HUDEP-2 (cell line): ENCODE results near the gene CCL4L2.
"Not testable (repeated sequence)": the region's sequence is repeated elsewhere in the genome, so short reads cannot be mapped to it uniquely, and the experiment has no call there.

Experiments
- DNase-seq, 76 experiments: peaks; one replicate each; lab custom pipeline; 2025; ENCODE audit not compliant: unreplicated experiment in 76 of 76; lab: John Stamatoyannopoulos, UW

CCL4L2 gene

DNA sequence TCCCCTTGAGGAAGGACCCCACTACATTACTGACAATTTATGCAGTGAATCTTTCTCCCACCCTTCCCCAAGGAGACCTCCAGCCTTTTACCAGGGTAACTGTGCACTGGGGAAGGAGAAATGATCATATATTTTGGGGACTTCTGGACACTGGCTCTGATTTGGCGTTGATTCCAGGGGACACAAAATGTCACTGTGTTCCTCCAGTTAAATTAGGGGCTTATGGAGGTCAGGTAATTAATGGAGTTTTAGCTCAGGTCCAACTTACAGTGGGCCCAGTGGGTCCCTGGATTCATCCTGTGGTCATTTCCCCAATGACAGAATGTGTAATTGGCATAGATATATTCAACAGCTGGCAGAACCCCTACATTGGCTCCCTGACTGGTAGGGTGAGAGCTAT is 8.7 kb downstream of the CCL4L2 start:
- not testable (repeated sequence) for DNase-seq

DNA sequence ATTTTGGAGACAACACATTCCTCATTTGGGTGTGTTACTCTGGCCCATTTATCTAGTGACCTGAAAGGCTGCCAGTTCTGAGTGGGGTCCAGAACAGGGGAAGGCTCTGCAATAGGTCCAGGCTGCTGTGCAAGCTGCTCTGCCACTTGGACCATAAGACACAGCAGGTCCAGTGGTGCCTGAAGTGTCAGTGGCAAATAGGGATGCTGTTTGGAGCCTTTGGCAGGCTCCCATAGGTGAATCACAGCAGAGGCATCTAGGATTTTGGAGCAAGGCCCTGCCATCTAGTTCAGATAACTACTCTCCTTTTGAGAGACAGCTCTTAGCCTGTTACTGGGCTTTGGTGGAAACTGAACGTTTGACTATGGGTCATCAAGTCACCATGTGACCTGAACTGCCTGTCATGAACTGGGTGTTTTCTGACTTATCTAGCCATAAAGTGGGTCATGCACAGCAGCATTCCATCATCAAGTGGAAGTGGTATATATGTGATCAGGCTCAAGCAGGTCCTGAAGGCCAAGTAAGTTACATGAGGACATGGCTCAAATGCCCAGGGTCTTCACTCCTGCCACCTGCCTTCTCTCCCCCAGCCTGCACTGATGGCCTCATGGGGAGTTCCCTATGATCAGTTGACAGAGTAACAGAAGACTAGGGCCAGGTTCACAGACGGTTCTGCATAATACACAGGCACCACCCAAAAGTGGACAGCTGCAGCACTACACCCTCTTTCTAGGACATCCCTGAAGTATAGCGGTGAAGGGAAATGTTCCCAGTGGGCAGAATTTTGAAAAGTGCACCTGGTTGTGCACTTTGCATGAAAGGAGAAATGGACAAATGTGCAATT is 10.1 kb downstream of the CCL4L2 start:
- DNase-seq: not testable (repeated sequence)

DNA sequence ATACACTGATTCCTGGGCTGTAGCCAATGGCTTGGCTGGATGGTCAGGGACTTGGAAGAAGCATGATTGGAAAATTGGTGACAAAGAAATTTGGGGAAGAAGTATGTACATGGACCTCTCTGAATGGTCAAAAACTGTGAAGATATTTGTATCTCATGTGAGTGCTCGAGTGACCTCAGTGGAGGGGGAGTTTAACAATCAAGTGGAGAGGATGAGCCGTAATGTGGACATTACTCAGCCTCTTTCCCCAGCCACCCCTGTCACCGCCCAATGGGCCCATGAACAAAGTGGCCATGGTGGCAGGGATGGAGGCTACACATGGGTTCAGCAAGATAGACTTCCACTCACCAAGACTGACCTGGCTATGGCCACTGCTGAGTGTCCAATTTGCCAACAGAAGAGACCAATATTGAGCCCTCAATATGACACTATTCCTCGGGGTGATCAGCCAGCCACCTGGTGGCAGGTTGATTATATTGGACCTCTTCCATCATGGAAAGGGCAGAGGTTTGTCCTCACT is 10.8 kb downstream of the CCL4L2 start:
- DNase-seq: not testable (repeated sequence)

DNA sequence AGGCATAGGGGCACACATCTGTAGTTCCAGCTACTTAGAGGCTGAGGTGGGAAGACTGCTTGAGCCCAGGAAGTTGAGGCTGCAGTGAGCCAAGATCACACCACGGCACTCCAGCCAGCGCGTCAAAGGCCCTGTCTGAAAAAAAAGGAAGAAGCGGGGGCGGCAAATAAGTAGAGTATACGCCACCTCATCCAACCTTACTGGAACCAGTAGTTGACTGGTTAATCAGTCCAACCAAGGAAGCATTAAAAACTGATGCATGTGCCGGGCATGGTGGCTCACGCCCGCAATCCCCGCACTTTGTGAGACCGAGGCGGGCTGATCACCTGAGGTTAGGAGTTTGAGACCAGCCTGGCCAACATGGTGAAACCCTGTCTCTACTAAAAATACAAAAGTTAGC is 12.1 kb downstream of the CCL4L2 start:
- DNase-seq: not testable (repeated sequence)

DNA sequence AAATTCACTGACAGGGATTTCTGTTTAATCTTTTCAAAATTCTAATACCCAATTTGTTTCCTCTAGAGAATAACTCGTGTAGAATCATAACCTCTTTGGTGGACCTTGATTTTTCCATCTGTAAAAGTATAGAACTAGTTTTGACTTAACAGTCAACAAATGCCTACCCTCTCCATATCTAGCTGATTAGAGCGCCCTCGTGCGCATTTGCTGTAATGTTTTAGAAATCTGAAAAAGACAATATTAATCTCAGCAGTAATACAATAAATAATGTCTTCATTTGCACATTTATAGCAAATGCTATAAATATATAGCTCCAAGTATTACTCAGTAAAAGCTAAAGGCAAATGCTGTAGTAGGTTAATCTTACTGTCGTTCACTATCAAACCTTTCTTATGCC is 18.8 kb downstream of the CCL4L2 start:
- DNase-seq: not testable (repeated sequence)

DNA sequence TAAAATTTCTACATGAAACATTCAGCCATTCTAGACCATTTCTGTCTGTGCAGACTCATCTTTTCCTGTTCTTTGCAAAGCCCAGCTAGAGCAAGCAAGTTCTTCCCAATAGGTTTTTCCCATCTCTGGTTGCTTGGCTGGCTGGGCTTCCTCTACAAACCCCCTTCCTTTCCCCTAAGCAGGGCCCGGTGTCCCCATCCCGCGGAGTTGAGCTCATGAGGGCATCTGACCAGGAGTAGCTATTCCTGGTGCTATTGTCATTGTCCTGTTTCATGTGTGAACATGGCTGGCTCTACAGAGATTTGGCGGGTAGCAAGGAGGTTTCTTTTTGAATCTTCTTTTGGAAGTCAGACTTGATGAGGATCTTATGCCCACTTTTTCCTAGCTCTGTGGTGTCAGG is 31.2 kb downstream of the CCL4L2 start:
- DNase-seq: not testable (repeated sequence)
